Astrocyte (in vitro differentiated cells and primary cell): ENCODE measurements around the gene SUSD2.

Experiments used
- EZH2 ChIP-seq: IDR thresholded peaks from 2 replicates; pipeline ENCODE4 v1.6.1; 2012; ENCODE audit warnings: mild to moderate bottlenecking, low read length, inconsistent platforms; ENCODE audit not compliant: insufficient read depth
- TF ChIP-seq, protein P1 (sequence below): IDR thresholded peaks from 2 replicates; pipeline ENCODE4 v1.5.1; 2011; ENCODE audit warnings: low read depth, mild to moderate bottlenecking, inconsistent platforms, low read length, moderate library complexity; ENCODE audit not compliant: insufficient read depth

DNA sequence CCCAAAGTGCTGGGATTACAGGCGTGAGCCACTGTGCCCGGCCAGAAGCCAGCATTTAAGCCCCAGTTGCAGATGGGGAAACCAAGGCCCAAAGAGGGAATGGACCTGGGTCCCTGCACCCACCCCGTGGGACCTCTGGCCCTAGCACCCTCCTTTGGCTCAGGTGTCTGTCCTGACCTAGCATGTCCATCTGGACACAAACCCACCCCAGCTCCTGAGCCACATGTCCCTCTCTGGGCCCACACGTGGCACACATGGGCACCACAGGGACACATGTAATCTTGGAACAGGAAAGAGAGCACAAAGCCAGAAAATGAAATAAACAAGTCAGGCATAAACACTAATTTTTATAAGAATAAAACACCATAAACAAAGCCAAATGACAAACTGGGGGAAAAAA is 54.0 kb downstream of the SUSD2 start:
- TF ChIP-seq, protein P1, sequence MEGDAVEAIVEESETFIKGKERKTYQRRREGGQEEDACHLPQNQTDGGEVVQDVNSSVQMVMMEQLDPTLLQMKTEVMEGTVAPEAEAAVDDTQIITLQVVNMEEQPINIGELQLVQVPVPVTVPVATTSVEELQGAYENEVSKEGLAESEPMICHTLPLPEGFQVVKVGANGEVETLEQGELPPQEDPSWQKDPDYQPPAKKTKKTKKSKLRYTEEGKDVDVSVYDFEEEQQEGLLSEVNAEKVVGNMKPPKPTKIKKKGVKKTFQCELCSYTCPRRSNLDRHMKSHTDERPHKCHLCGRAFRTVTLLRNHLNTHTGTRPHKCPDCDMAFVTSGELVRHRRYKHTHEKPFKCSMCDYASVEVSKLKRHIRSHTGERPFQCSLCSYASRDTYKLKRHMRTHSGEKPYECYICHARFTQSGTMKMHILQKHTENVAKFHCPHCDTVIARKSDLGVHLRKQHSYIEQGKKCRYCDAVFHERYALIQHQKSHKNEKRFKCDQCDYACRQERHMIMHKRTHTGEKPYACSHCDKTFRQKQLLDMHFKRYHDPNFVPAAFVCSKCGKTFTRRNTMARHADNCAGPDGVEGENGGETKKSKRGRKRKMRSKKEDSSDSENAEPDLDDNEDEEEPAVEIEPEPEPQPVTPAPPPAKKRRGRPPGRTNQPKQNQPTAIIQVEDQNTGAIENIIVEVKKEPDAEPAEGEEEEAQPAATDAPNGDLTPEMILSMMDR: no peak
- TF ChIP-seq EZH2: no peak
